GM03348 (cell line): ENCODE results near the gene FGFBP2.

ENCODE experiments used
- DNase-seq: peaks from one replicate; pipeline ENCODE4 v3.0.0; 2012; ENCODE audit warnings: low spot score

Gene FGFBP2

GRCh38 chr4:15968551-15969300 is 5.8 kb upstream of the FGFBP2 start:
- DNase-seq, result no peak

GRCh38 chr4:15965325-15965724 is 2.4 kb upstream of the FGFBP2 start:
- DNase-seq, result no peak

- no peak for DNase-seq
Measured at GRCh38 chr4:15964159-15964558, 1.2 kb upstream of the FGFBP2 start.

GRCh38 chr4:15963576-15963975 is 601 bp upstream of the FGFBP2 start:
- DNase-seq, result no peak

- DNase-seq, result no peak
Measured at GRCh38 chr4:15961781-15962510, 1.0 kb downstream of the FGFBP2 start.

- no peak for DNase-seq
Measured at GRCh38 chr4:15958562-15958961, 4.4 kb downstream of the FGFBP2 start.

- peak; percentile 83 for DNase-seq
Measured at GRCh38 chr4:15956179-15956850, 6.7 kb downstream of the FGFBP2 start.

GRCh38 chr4:15955670-15956069 is 7.3 kb downstream of the FGFBP2 start:
- peak; percentile 16 for DNase-seq

GRCh38 chr4:15953625-15954024 is 9.3 kb downstream of the FGFBP2 start:
- DNase-seq, result no peak

- no peak for DNase-seq
Measured at GRCh38 chr4:15951781-15952180, 11.2 kb downstream of the FGFBP2 start.

- DNase-seq, result no peak
Measured at GRCh38 chr4:15948826-15949225, 14.1 kb downstream of the FGFBP2 start.

GRCh38 chr4:15947684-15948083 is 15.3 kb downstream of the FGFBP2 start:
- DNase-seq, result no peak

- DNase-seq, result no peak
Measured at GRCh38 chr4:15945516-15945915, 17.5 kb downstream of the FGFBP2 start.

- no peak for DNase-seq
Measured at GRCh38 chr4:15944895-15945294, 18.1 kb downstream of the FGFBP2 start.

GRCh38 chr4:15942283-15942682 is 20.7 kb downstream of the FGFBP2 start:
- DNase-seq, result no peak

- DNase-seq, result no peak
Measured at GRCh38 chr4:15938640-15939039, 24.3 kb downstream of the FGFBP2 start, which contains the start of gene FGFBP1. Gene FGFBP1, minus strand, starts transcription at chr4:15938740. Its CDS starts 2,108 bp downstream, at chr4:15936632.

GRCh38 chr4:15938182-15938581 is 24.8 kb downstream of the FGFBP2 start:
- no peak for DNase-seq

- no peak for DNase-seq
Measured at GRCh38 chr4:15936495-15936894, 26.5 kb downstream of the FGFBP2 start.

- DNase-seq, result no peak
Measured at GRCh38 chr4:15935504-15936402, 27.2 kb downstream of the FGFBP2 start.

- no peak for DNase-seq
Measured at GRCh38 chr4:15934259-15934658, 28.7 kb downstream of the FGFBP2 start.

GRCh38 chr4:15931451-15932210 is 31.3 kb downstream of the FGFBP2 start:
- no peak for DNase-seq
